Measurements from ENCODE around the gene ZNF653.

Gene ZNF653

GRCh38 chr19:11538232-11539036, 32.8 kb upstream of the ZNF653 start, which contains the start of gene CNN1:
Gene CNN1, plus strand, starts transcription at chr19:11538851. Its CDS starts 77 bp downstream, at chr19:11538928.
- Histone ChIP-seq H3K36me3 (ENCODE audit: insufficient read depth, low read length) (no peaks in the 10 kb centered on the region), H3K9me3 (ENCODE audit: low read length) (no peaks in the 10 kb centered on the region), H3K4me3 (ENCODE audit: low read length) (peak within 1 kb of the TSS; percentile 27), H3K4me1 (ENCODE audit: insufficient read depth, low read length) (peaks cover 18% of the 10 kb centered on the region), H2AFZ (ENCODE audit: low read depth, low read length) (peak within 1 kb of the TSS; percentile 71), H3K27me3 (ENCODE audit: insufficient read depth, low read length) (no peaks in the 10 kb centered on the region)

DNA sequence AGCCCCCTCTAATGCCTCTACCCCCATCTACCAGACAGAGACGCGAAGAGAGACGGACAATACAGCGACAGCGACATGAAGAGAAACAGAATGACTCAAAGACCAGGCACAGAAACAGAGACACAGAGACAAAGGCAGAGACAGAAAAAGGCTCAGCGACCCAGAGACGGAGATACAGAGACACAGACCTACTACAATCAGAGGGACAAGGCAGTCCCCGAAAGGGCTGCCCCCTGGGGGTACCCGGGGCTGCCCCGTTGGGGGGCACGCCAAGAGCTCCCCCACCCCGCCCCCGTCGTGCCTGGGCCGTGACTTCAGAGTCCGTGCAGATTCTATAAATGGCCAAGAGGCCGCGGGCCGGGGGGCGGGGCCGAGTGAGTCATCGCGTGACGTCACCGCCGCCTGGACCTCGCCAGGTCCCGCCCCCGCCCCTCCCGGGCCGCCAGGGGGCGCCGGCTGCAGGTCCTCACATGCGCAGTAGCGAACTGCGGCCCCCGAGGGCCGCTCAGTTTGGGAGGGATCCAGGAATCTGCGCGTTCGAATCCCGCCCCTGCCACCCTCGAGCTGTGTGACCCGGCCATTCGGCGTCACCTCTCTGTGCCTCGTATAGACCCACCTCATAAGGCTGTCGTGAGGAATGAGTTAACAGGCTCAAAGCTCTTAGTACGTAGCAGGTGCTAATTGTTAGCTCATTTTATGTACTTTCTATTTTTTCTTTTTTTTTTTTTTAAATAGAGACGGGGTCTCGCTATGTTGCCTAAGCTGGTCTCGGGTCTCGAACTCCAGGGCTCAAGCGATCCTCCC, 30.4 kb upstream of the ZNF653 start:
- Histone ChIP-seq H3K9me3 (ENCODE audit: low read length) (no peaks in the 10 kb centered on the region), H3K27me3 (ENCODE audit: insufficient read depth, low read length) (no peaks in the 10 kb centered on the region), H2AFZ (ENCODE audit: low read depth, low read length) (peak overlapping the region; percentile 18), H3K4me3 (ENCODE audit: low read length) (peak overlapping the region; percentile 43), H3K4me1 (ENCODE audit: insufficient read depth, low read length) (peaks cover 18% of the 10 kb centered on the region), H3K36me3 (ENCODE audit: insufficient read depth, low read length) (no peaks in the 10 kb centered on the region)

GRCh38 chr19:11534948-11535347, 29.3 kb upstream of the ZNF653 start:
- Histone ChIP-seq H3K4me3 (ENCODE audit: low read length) (no peak overlapping the region), H3K9me3 (ENCODE audit: low read length) (no peaks in the 10 kb centered on the region), H3K36me3 (ENCODE audit: insufficient read depth, low read length) (no peaks in the 10 kb centered on the region), H3K4me1 (ENCODE audit: insufficient read depth, low read length) (peaks cover 18% of the 10 kb centered on the region), H3K27me3 (ENCODE audit: insufficient read depth, low read length) (no peaks in the 10 kb centered on the region), H2AFZ (ENCODE audit: low read depth, low read length) (no peak overlapping the region)

DNA sequence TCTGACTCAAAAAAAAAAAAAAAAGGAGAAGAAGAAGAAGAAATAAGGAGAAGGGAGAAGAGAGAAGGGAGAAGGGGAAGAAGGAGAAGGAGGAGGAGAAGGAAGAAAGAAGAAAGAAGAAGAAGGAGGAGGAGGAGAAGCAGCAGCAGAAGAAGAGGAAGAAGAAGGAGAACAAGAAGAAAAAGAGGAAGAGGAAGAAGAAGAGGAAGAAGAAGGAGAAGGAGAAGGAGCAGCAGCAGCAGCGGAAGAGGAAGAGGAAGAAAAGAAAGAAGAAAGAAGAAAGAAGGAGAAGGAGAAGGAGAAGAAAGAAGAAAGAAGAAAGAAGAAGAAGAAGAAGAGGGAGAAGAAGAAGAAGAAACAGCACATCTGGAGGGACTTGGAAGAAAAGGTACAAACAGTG, 28.9 kb upstream of the ZNF653 start:
- no peaks in the 10 kb centered on the region for H3K36me3 ChIP-seq (ENCODE audit: insufficient read depth, low read length)
- no peak overlapping the region for H3K4me3 ChIP-seq (ENCODE audit: low read length)
- no peak overlapping the region for H2AFZ ChIP-seq (ENCODE audit: low read depth, low read length)
- H3K9me3 ChIP-seq (ENCODE audit: low read length): no peaks in the 10 kb centered on the region
- no peaks in the 10 kb centered on the region for H3K27me3 ChIP-seq (ENCODE audit: insufficient read depth, low read length)
- peaks cover 17% of the 10 kb centered on the region for H3K4me1 ChIP-seq (ENCODE audit: insufficient read depth, low read length)

- Histone ChIP-seq H2AFZ (ENCODE audit: low read depth, low read length) (no peak overlapping the region), H3K9me3 (ENCODE audit: low read length) (no peaks in the 10 kb centered on the region), H3K27me3 (ENCODE audit: insufficient read depth, low read length) (no peaks in the 10 kb centered on the region), H3K4me3 (ENCODE audit: low read length) (no peak overlapping the region), H3K4me1 (ENCODE audit: insufficient read depth, low read length) (peaks cover 5% of the 10 kb centered on the region), H3K36me3 (ENCODE audit: insufficient read depth, low read length) (no peaks in the 10 kb centered on the region)
Observed at GRCh38 chr19:11530432-11530831, 24.8 kb upstream of the ZNF653 start.

DNA sequence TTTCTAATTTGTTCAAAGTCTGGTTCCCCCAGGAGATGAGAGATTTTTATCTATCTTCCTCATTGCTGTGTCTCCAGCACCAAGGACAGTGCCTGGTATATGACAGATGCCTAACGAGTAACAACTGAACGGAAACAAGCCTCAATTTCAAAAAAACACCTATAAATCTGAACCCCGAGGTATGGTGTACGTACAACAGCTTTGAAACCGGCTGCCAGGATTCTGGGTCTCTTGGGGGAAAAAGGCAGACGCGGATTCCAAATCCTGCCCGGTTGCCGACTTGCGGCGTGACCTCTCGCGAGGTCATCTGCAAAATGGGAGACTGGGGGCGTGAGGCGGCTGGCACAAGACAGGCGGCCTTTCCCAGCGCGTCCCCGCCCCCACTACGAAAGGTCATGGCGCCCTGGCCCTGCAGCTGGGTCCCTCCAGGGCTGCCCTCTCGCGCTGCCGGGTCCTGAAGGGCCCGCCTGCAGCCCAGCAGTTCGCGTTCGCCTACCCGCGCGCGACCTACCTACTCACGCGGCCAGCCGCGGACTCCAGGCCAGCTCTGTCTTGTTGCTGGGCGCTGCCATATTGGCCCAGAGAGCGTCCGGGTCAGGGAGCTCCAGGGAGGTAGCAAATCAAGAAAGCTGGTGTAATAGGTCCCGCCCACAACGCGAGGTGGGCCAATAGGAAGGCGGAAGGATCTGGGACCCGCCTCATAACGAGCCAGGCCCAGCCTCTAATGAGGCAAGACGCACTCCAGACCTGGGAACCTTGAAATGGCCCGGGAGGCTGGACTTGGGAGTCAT, 23.1 kb upstream of the ZNF653 start, which contains the start of gene ECSIT:
ECSIT (minus strand) TSS at position 584 of the 791 bp plus-strand sequence. CDS start 9,964 bp downstream, outside the sequence.
- Histone ChIP-seq H3K4me1 (ENCODE audit: insufficient read depth, low read length) (peaks cover 5% of the 10 kb centered on the region), H2AFZ (ENCODE audit: low read depth, low read length) (peak within 1 kb of the TSS; percentile 90), H3K4me3 (ENCODE audit: low read length) (peak within 1 kb of the TSS; percentile 92), H3K9me3 (ENCODE audit: low read length) (no peaks in the 10 kb centered on the region), H3K27me3 (ENCODE audit: insufficient read depth, low read length) (no peaks in the 10 kb centered on the region), H3K36me3 (ENCODE audit: insufficient read depth, low read length) (no peaks in the 10 kb centered on the region)

- no peaks in the 10 kb centered on the region for H3K27me3 ChIP-seq (ENCODE audit: insufficient read depth, low read length)
- no peaks in the 10 kb centered on the region for H3K4me1 ChIP-seq (ENCODE audit: insufficient read depth, low read length)
- H3K4me3 ChIP-seq (ENCODE audit: low read length): no peak overlapping the region
- no peaks in the 10 kb centered on the region for H3K9me3 ChIP-seq (ENCODE audit: low read length)
- peaks cover 12% of the 10 kb centered on the region for H3K36me3 ChIP-seq (ENCODE audit: insufficient read depth, low read length)
- no peak overlapping the region for H2AFZ ChIP-seq (ENCODE audit: low read depth, low read length)
Observed at GRCh38 chr19:11519138-11519537, 13.5 kb upstream of the ZNF653 start.

DNA sequence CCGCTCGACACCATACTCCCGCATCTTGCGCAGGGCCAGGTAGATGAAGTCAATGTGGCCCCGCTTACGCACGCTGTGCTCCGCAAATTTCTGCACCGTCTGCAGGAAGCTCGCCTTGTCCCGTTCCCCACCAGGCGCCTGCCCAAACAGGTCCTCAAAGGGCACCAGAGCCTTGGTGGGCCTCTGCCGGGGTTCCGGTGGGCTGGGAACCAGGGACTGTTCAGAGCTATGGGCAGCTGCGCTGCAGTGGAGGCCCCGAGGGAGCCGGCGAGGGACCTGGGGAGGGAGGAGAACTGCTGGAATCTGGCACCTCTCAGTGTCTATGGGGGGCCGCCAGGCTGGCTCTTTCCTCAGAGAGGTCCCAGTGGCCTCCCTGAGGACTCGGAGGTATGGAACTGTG, 8.3 kb upstream of the ZNF653 start:
- Histone ChIP-seq H3K9me3 (ENCODE audit: low read length) (no peaks in the 10 kb centered on the region), H2AFZ (ENCODE audit: low read depth, low read length) (no peak overlapping the region), H3K4me1 (ENCODE audit: insufficient read depth, low read length) (no peaks in the 10 kb centered on the region), H3K4me3 (ENCODE audit: low read length) (no peak overlapping the region), H3K27me3 (ENCODE audit: insufficient read depth, low read length) (no peaks in the 10 kb centered on the region), H3K36me3 (ENCODE audit: insufficient read depth, low read length) (peaks cover 27% of the 10 kb centered on the region)

DNA sequence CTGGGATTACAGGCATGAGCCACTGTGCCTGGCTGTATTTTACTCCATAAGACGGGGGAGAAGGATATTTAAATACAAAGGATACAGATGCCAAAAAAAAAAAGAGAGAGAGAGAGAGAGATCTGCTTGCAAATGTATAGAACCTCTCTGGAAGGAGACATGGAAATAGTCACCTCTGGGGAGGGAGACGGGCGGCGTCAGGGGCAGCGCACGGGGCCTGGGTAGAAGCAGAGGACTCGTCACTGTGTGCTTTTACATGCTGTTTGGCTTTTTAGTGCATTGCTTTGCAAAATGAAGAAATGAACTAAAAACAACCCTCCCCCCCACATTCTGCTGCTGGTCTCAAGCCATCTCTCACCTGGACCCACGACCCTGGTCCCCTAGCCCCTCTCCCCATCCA, 4.8 kb upstream of the ZNF653 start:
- Histone ChIP-seq H3K36me3 (ENCODE audit: insufficient read depth, low read length) (peaks cover 19% of the 10 kb centered on the region), H3K27me3 (ENCODE audit: insufficient read depth, low read length) (no peaks in the 10 kb centered on the region), H3K4me1 (ENCODE audit: insufficient read depth, low read length) (peaks cover 5% of the 10 kb centered on the region), H3K4me3 (ENCODE audit: low read length) (no peak overlapping the region), H2AFZ (ENCODE audit: low read depth, low read length) (no peak overlapping the region), H3K9me3 (ENCODE audit: low read length) (no peaks in the 10 kb centered on the region)

DNA sequence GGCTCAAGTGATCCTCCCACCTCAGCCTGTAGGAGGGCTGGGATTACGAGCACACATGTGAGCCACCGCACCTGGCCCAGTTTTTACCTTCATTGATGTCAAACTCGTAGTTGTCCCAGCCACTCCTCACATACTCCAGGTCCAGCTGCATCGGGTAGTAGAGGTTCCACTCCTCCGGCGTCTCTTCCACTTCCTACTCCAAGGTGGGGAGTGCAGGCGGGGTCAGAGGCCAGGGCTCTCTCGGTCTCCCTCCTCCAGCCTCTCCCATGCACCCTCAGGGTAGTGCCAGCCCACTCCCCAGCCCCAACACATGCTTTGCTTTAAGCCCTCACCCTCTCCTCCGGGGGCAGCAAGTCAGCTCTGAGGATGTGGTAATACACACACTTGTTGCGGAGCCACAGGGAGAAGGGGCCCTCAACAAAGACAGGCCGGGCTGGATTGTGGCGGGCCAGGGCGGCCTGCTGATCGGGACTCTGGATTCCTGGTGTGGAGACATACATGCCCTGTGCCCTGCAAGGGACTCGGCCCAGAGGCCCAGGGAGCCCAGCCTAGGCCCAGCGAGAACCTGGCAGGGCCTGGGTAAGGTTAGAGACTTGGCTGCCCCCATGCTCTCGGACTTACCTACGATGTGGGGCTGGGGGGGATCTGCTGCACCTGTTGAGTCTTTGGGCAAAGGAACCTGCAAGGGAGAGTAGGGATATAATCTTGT, 1.9 kb upstream of the ZNF653 start:
- Histone ChIP-seq H2AFZ (ENCODE audit: low read depth, low read length) (no peak overlapping the region), H3K36me3 (ENCODE audit: insufficient read depth, low read length) (peaks cover 8% of the 10 kb centered on the region), H3K27me3 (ENCODE audit: insufficient read depth, low read length) (no peaks in the 10 kb centered on the region), H3K4me3 (ENCODE audit: low read length) (no peak overlapping the region), H3K4me1 (ENCODE audit: insufficient read depth, low read length) (peaks cover 10% of the 10 kb centered on the region), H3K9me3 (ENCODE audit: low read length) (no peaks in the 10 kb centered on the region)

DNA sequence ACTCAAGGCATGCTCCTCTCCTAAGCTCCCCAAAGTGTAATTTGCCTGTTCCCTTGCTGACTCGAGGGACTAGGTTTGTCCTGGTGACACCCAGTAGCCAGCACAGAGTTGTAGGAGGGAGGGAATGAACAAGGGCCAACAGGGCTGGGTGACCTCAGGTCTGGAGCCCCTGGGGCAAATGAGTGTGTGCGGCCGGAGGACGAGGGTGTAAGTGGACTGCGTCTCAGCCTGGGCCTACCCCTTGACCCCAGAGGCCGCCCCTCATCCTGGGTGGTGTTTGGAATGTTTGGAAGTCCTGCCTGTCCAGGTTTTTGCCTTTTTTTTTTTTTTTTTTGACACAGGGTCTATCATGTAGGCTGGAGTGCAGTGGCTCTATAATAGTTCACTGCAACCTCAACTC, 1.3 kb upstream of the ZNF653 start:
- peaks cover 5% of the 10 kb centered on the region for H3K36me3 ChIP-seq (ENCODE audit: insufficient read depth, low read length)
- no peaks in the 10 kb centered on the region for H3K27me3 ChIP-seq (ENCODE audit: insufficient read depth, low read length)
- H3K4me1 ChIP-seq (ENCODE audit: insufficient read depth, low read length): peaks cover 10% of the 10 kb centered on the region
- no peak overlapping the region for H2AFZ ChIP-seq (ENCODE audit: low read depth, low read length)
- no peak overlapping the region for H3K4me3 ChIP-seq (ENCODE audit: low read length)
- no peaks in the 10 kb centered on the region for H3K9me3 ChIP-seq (ENCODE audit: low read length)

DNA sequence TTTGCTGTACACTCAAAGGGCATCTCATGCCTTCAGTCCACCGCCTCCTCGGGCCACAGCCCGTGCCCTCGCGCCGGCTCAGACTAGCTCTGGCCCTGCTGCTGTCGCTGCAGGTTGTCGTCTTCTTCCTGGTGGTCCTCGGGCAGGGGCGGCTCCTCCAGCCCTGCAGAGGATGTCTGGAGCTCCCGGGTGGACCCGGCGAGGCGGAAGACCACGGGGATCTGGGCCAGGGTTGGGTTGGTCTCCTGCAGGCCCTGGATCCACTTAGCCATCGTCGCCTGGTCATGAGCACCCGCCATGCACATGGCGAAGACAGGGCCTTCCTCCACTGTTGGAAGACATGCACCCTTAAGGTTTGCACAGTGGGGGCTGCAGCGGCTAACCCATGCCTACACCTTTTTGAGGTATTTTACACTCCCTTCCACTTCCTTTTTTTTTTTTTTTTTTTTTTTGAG, 489 bp upstream of the ZNF653 start:
- no peaks in the 10 kb centered on the region for H3K9me3 ChIP-seq (ENCODE audit: low read length)
- H3K27me3 ChIP-seq (ENCODE audit: insufficient read depth, low read length): no peaks in the 10 kb centered on the region
- peak overlapping the region; percentile 1 for H2AFZ ChIP-seq (ENCODE audit: low read depth, low read length)
- peaks cover 2% of the 10 kb centered on the region for H3K36me3 ChIP-seq (ENCODE audit: insufficient read depth, low read length)
- H3K4me3 ChIP-seq (ENCODE audit: low read length): peak overlapping the region; percentile 87
- H3K4me1 ChIP-seq (ENCODE audit: insufficient read depth, low read length): peaks cover 10% of the 10 kb centered on the region

All from neuron (in vitro differentiated cells).